Vagina (tissue), 1 donor: Measurements from ENCODE around the gene TCF20. TPM values are rescaled to one million over a fixed set of nuclear protein-coding genes. Genes with fewer than 3 reads are reported as not detected.

ENCODE experiments used
- total RNA-seq: library from RNA; depleted of rRNA; stranded (reverse); fragments of >200 nt; gene quantifications from one replicate; pipeline ENCODE4 v1.2.3, GENCODE V29; 2016

Gene TCF20
- total RNA-seq, 1 donor from 2014 or later, result 30.4 TPM

Other genes starting within 250 kb of the TCF20 start
- 28.2 TPM for gene NAGA, start 199.8 kb downstream of the TCF20 start, total RNA-seq
- gene PHETA2, start 196.4 kb downstream of the TCF20 start, total RNA-seq, result 14.2 TPM
- 40.3 TPM for gene SMDT1, start 191.0 kb downstream of the TCF20 start, total RNA-seq
- gene NDUFA6, start 179.9 kb downstream of the TCF20 start, total RNA-seq, result 42.0 TPM
- 1.7 TPM for gene CYP2D6, start 139.8 kb downstream of the TCF20 start, total RNA-seq
- 1.7 TPM for gene NFAM1, start 161.8 kb upstream of the TCF20 start, total RNA-seq
- 20.6 TPM for gene RRP7A, start 249.1 kb upstream of the TCF20 start, total RNA-seq